HepG2 (cell line): ENCODE measurements around the gene HSPA6. TPM values are rescaled to one million over a fixed set of nuclear protein-coding genes. Genes with fewer than 3 reads are reported as not detected.
A peak's percentile ranks its signal among the peaks of the same experiment; 100 is the strongest.
"Not testable (repeated sequence)": the region's sequence is repeated elsewhere in the genome, so short reads cannot be mapped to it uniquely, and the experiment has no call there.

Experiments used
- ARID5B ChIP-seq: IDR thresholded peaks from 2 replicates; pipeline ENCODE4 v1.4.0; 2020; ENCODE audit warnings: mild to moderate bottlenecking, missing genetic modification reagents
- E2F2 ChIP-seq: sonication (generic); formaldehyde crosslinking; IDR thresholded peaks from 2 replicates; pipeline ENCODE4 v1.4.0; 2020; ENCODE audit warnings: missing genetic modification reagents, borderline replicate concordance
- ETV5 ChIP-seq: IDR thresholded peaks from 2 replicates; pipeline ENCODE4 v1.6.1; 2018; ENCODE audit warnings: missing biosample characterization, missing genetic modification reagents, inconsistent platforms, borderline replicate concordance
- FOXK1 ChIP-seq: sonication (generic); formaldehyde crosslinking; IDR thresholded peaks from 2 replicates; pipeline ENCODE4 v1.4.0; 2020; ENCODE audit warnings: low read depth, missing genetic modification reagents, borderline replicate concordance
- HNF1B ChIP-seq: sonication (generic); formaldehyde crosslinking; IDR thresholded peaks from 2 replicates; pipeline ENCODE4 v1.5.1; 2020; ENCODE audit warnings: mild to moderate bottlenecking, moderate library complexity, missing genetic modification reagents
- HOXA3 ChIP-seq: sonication (generic); formaldehyde crosslinking; IDR thresholded peaks from 2 replicates; pipeline ENCODE4 v1.5.0; 2020; ENCODE audit warnings: missing genetic modification reagents
- NONO ChIP-seq, 2 experiments: fragments of 450-650 bp in 1 of 2; sonication (generic) in 1 of 2; formaldehyde crosslinking in 1 of 2; IDR thresholded peaks in 1 of 2; conservative IDR thresholded peaks in 1 of 2; 2 replicates each; pipeline versions ENCODE4 v1.6.1 to v1.8.0; 2017 to 2022; ENCODE audit warnings: mild to moderate bottlenecking in 1 of 2, missing genetic modification reagents in 1 of 2, moderate library complexity in 1 of 2
- TOPORS ChIP-seq: sonication (generic); formaldehyde crosslinking; IDR thresholded peaks from 2 replicates; pipeline ENCODE4 v1.8.0; 2023; ENCODE audit warnings: mild to moderate bottlenecking, missing genetic modification reagents
- ZFY ChIP-seq: sonication (generic); formaldehyde crosslinking; IDR thresholded peaks from 2 replicates; pipeline ENCODE4 v1.4.0; 2020; ENCODE audit warnings: missing genetic modification reagents
- ZMYM2 ChIP-seq: sonication (generic); formaldehyde crosslinking; IDR thresholded peaks from 2 replicates; pipeline ENCODE4 v1.8.0; 2022; ENCODE audit warnings: mild to moderate bottlenecking, missing genetic modification reagents
- ZNF563 ChIP-seq: sonication (generic); formaldehyde crosslinking; IDR thresholded peaks from 2 replicates; pipeline ENCODE4 v1.8.0; 2022; ENCODE audit warnings: mild to moderate bottlenecking, moderate library complexity, missing genetic modification reagents
- ZNF589 ChIP-seq: sonication (generic); formaldehyde crosslinking; conservative IDR thresholded peaks from 2 replicates; pipeline ENCODE4 v1.8.0; 2022; ENCODE audit warnings: mild to moderate bottlenecking, moderate library complexity, missing genetic modification reagents
- ZNF800 ChIP-seq: sonication (generic); formaldehyde crosslinking; IDR thresholded peaks from 2 replicates; pipeline ENCODE4 v1.4.0; 2020; ENCODE audit warnings: missing genetic modification reagents
- polyA plus RNA-seq, 8 experiments: library from polyadenylated mRNA; depleted of rRNA in 3 of 8; stranded (reverse) in 7 of 8; unstranded in 1 of 8; fragments of >200 nt; fragmentation: Illumina TruSeq in 4 of 8; extraction: Trizol in 4 of 8; gene quantifications; 2 replicates each; pipeline versions ENCODE4 v1.2.1 to v1.2.3, GENCODE V29; 2011 to 2016; ENCODE audit warnings: low read depth in 4 of 8, missing spikeins in 1 of 8, mixed read lengths in 1 of 8; ENCODE audit not compliant: insufficient read depth in 1 of 8
- total RNA-seq, 5 experiments: library from RNA; depleted of rRNA; stranded (reverse); fragments of >200 nt; fragmentation: Illumina TruSeq; extraction: Trizol; gene quantifications; 2 replicates each; pipeline ENCODE4 v1.2.3, GENCODE V29; 2016; ENCODE audit warnings: low read depth in 1 of 5

HSPA6 gene
- total and polyA plus RNA-seq, 2 of the 13 experiments (the other 11 are each of a cell fraction or from before 2014, with no cell fraction given) = 0.07 TPM; not detected in 1

- TF ChIP-seq TOPORS (peak; percentile 46; the same call in 1 of the 2 replicates), HNF1B (CRISPR knock-in tag) (0 out of 2 replicates have a peak, but pooled peaks have one; percentile 40), E2F2 (CRISPR knock-in tag) (peak; percentile 37; the same call in 1 of the 2 replicates), ZFY (CRISPR knock-in tag) (peak; percentile 36; the same call in 1 of the 2 replicates), ZMYM2 (peak; percentile 95), ZNF563 (CRISPR knock-in tag) (0 out of 2 replicates have a peak, but pooled peaks have one; percentile 19), NONO (CRISPR knock-in tag; conservative IDR thresholded peaks at IDR 0.05) (peak; percentile 83), FOXK1 (CRISPR knock-in tag) (0 out of 2 replicates have a peak, but pooled peaks have one; percentile 12), ETV5 (CRISPR knock-in tag) (peak; percentile 79), ZNF589 (0 out of 2 replicates have a peak, but pooled peaks have one; percentile 42), ZNF800 (peak; percentile 83), HOXA3 (CRISPR knock-in tag) (peak; percentile 70; the same call in 1 of the 2 replicates), ARID5B (CRISPR knock-in tag) (peak; percentile 59; the same call in 1 of the 2 replicates)
- not testable (repeated sequence) for TF ChIP-seq NONO (IDR thresholded peaks at IDR 0.05)
Measured at GRCh38 chr1:161539731-161540569, 15.6 kb downstream of the HSPA6 start (continued).
